Fibroblast of pulmonary artery (primary cell): Measurements from ENCODE around the gene LNPEP.
A peak's percentile ranks its signal among the peaks of the same experiment; 100 is the strongest.

Source experiments
- DNase-seq: peaks from one replicate; pipeline ENCODE4 v3.0.0-alpha.2; 2010; ENCODE audit warnings: low read depth
- H3K4me3 ChIP-seq: replicated peaks from 2 replicates; pipeline ENCODE4 v1.5.1; 2011; ENCODE audit warnings: low read depth, mild to moderate bottlenecking, control low read depth, low read length, moderate library complexity
- CTCF ChIP-seq: IDR thresholded peaks from 2 replicates; pipeline ENCODE4 v1.5.1; 2011; ENCODE audit warnings: mild to moderate bottlenecking, control low read depth, low read length, inconsistent platforms; ENCODE audit errors: missing control alignments

Gene LNPEP

GRCh38 chr5:96978812-96979449, 43.1 kb downstream of the LNPEP start:
- no peak overlapping the region for H3K4me3 ChIP-seq
- no peak for DNase-seq
- TF ChIP-seq CTCF: no peak

GRCh38 chr5:96984506-96985192, 48.8 kb downstream of the LNPEP start:
- H3K4me3 ChIP-seq: no peak overlapping the region
- TF ChIP-seq CTCF: no peak
- DNase-seq: peak; percentile 71

- DNase-seq: no peak
- H3K4me3 ChIP-seq: no peak overlapping the region
- no peak for TF ChIP-seq CTCF
These were observed 50.6 kb downstream of the LNPEP start for GRCh38 chr5:96986450-96986849.

GRCh38 chr5:96990102-96990501, 54.2 kb downstream of the LNPEP start:
- no peak for DNase-seq
- no peak for TF ChIP-seq CTCF
- no peak overlapping the region for H3K4me3 ChIP-seq

- DNase-seq: no peak
- H3K4me3 ChIP-seq: no peak overlapping the region
- TF ChIP-seq CTCF: no peak
These were observed 55.8 kb downstream of the LNPEP start for GRCh38 chr5:96991708-96992107.

GRCh38 chr5:96993760-96994159, 57.9 kb downstream of the LNPEP start:
- no peak for TF ChIP-seq CTCF
- DNase-seq: no peak

GRCh38 chr5:96994493-96994892, 58.6 kb downstream of the LNPEP start:
- no peak overlapping the region for H3K4me3 ChIP-seq
- DNase-seq: no peak
- TF ChIP-seq CTCF: no peak

More at GRCh38 chr5:96993760-96994159, 57.9 kb downstream of the LNPEP start:
- H3K4me3 ChIP-seq: no peak overlapping the region
